BE2C (cell line): ENCODE measurements around the gene MEF2C.

Experiments used
- DNase-seq: peaks from one replicate; pipeline ENCODE4 v3.0.0-alpha.2; 2020
- H3K27me3 ChIP-seq: fragments of 250-450 bp; sonication (Bioruptor Pico); 2 replicates; pipeline ENCODE4 v1.5.1; 2020; ENCODE audit warnings: mild to moderate bottlenecking
- H3K36me3 ChIP-seq: fragments of 250-450 bp; sonication (Bioruptor Pico); 2 replicates; pipeline ENCODE4 v1.5.1; 2020; ENCODE audit warnings: mild to moderate bottlenecking
- H3K4me1 ChIP-seq: fragments of 250-450 bp; sonication (Bioruptor Pico); 2 replicates; pipeline ENCODE4 v1.5.1; 2020
- H3K4me3 ChIP-seq: 2 replicates; pipeline ENCODE4 v1.5.1; 2011; ENCODE audit warnings: low read depth, low read length
- H3K9me3 ChIP-seq: fragments of 250-450 bp; sonication (Bioruptor Pico); 2 replicates; pipeline ENCODE4 v1.5.1; 2020
- TF ChIP-seq, protein P1 (sequence below): IDR thresholded peaks from 2 replicates; pipeline ENCODE4 v1.5.1; 2012; ENCODE audit warnings: mild to moderate bottlenecking, low read depth, low read length

MEF2C gene

DNA sequence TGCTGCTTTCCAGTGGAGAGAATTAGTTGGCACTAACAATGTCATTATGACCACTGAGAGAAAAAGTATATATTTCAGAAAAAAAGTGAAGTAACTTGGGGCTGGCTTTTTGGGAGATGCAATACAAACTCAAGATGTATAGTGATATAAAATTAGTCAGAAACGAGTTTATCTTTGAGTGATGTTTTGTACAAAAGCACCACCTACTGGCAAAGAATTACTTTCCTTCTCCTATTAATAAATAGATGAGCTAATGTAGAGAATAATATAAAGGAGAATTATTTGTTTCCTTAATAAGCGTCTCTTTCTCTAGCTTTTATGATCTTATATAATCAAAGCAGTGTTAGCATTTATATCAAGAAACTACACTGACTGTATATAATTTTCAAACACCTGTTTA lies 158.8 kb downstream of the MEF2C start:
- no peaks in the 10 kb centered on the region for H3K9me3 ChIP-seq
- peaks cover 45% of the 10 kb centered on the region for H3K27me3 ChIP-seq
- no peaks in the 10 kb centered on the region for H3K4me1 ChIP-seq
- TF ChIP-seq, protein P1, sequence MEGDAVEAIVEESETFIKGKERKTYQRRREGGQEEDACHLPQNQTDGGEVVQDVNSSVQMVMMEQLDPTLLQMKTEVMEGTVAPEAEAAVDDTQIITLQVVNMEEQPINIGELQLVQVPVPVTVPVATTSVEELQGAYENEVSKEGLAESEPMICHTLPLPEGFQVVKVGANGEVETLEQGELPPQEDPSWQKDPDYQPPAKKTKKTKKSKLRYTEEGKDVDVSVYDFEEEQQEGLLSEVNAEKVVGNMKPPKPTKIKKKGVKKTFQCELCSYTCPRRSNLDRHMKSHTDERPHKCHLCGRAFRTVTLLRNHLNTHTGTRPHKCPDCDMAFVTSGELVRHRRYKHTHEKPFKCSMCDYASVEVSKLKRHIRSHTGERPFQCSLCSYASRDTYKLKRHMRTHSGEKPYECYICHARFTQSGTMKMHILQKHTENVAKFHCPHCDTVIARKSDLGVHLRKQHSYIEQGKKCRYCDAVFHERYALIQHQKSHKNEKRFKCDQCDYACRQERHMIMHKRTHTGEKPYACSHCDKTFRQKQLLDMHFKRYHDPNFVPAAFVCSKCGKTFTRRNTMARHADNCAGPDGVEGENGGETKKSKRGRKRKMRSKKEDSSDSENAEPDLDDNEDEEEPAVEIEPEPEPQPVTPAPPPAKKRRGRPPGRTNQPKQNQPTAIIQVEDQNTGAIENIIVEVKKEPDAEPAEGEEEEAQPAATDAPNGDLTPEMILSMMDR: peak; percentile 29; the same call in 1 of the 2 replicates
- DNase-seq: no peak
- no peaks in the 10 kb centered on the region for H3K36me3 ChIP-seq
- H3K4me3 ChIP-seq: no peak overlapping the region

DNA sequence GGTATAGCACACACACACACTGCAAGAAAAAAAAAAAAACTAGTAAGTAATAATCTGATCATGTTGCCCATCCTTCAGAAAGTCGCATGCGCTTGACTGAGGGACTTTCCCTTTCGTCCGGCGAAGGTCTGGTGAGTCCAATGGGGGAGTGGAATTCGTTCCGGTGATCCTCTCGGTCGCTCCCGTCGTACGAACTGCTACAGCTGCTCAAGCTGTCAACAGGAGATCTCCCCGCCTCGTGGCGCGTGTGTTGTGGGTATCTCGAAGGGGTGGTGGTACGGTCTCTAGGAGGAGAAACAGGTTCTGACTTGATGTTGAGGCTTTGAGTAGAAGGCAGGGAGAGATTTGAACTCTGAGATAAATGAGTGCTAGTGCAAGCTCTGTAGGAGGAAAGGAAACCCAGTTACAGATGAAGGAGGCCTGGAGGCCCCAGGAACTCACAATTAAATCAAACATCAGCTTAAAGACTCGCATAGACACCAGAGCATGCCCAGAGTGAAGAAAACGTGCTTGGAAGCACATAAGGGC lies 160.4 kb downstream of the MEF2C start:
- Histone ChIP-seq H3K36me3 (no peaks in the 10 kb centered on the region), H3K27me3 (peaks cover 60% of the 10 kb centered on the region), H3K4me1 (no peaks in the 10 kb centered on the region), H3K4me3 (no peak overlapping the region), H3K9me3 (no peaks in the 10 kb centered on the region)
- TF ChIP-seq, protein P1: no peak
- no peak for DNase-seq

DNA sequence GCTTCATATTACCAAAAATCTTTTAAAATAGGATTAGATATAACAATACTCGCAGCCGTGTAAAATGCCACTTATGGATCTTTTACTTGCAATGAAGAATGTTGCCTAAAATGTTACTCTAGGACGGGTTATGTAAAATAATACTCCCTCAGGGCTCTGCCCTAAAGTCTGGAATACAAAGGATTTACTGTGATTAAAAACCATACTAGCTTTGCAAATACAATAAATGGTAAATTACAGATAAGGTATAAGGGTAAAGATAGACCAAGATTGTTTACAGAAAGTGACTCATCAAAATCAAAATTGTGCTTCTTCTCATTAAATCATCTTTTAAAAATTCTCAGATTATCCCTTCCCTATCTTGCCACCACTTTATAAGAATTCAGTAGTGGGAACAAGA lies 163.6 kb downstream of the MEF2C start:
- H3K36me3 ChIP-seq: no peaks in the 10 kb centered on the region
- no peak for DNase-seq
- no peaks in the 10 kb centered on the region for H3K4me1 ChIP-seq
- peaks cover 64% of the 10 kb centered on the region for H3K27me3 ChIP-seq
- H3K4me3 ChIP-seq: no peak overlapping the region
- TF ChIP-seq, protein P1: no peak
- no peaks in the 10 kb centered on the region for H3K9me3 ChIP-seq

DNA sequence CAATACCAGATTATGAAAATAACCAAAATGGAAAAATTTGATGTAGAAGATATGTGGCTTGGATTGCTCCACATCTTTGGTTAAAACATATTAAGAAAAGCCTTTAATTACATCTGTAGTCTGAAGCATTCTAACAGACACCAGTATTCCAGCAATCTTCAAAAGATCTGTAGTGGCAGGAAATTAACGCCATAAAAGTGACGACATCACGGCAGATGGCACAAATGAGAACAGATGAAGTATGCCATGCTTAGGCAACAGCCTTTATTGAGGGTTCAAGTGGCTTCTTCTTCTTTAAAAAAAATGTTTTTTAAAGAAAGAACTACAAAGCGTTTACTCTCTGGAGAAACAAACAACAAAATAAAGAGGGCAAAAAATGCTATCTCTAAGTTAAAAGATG lies 164.2 kb downstream of the MEF2C start:
- TF ChIP-seq, protein P1: no peak
- Histone ChIP-seq H3K27me3 (peaks cover 58% of the 10 kb centered on the region), H3K4me3 (no peak overlapping the region), H3K9me3 (no peaks in the 10 kb centered on the region), H3K36me3 (no peaks in the 10 kb centered on the region), H3K4me1 (no peaks in the 10 kb centered on the region)
- no peak for DNase-seq

DNA sequence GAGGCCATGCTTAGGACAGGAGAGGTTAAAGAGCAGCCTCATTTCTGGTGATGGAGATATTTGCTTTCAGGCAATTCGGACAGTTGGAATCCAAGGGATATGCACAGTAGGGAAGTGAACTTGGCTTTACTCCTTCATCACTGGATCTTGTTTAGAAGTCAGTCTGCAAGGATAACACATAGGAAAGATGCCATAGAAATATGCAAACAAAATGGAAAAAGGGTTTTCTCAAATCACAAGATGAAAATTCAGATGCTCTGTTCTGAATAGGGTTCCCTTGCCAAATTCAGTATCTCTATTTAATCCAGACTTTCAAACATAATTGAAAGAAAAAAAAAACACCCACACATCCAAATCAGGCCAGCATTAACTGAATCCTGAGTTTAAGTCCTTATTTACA lies 166.9 kb downstream of the MEF2C start:
- Histone ChIP-seq H3K36me3 (no peaks in the 10 kb centered on the region), H3K27me3 (peaks cover 38% of the 10 kb centered on the region), H3K9me3 (no peaks in the 10 kb centered on the region), H3K4me3 (no peak overlapping the region), H3K4me1 (no peaks in the 10 kb centered on the region)
- TF ChIP-seq, protein P1: no peak
- DNase-seq: no peak

DNA sequence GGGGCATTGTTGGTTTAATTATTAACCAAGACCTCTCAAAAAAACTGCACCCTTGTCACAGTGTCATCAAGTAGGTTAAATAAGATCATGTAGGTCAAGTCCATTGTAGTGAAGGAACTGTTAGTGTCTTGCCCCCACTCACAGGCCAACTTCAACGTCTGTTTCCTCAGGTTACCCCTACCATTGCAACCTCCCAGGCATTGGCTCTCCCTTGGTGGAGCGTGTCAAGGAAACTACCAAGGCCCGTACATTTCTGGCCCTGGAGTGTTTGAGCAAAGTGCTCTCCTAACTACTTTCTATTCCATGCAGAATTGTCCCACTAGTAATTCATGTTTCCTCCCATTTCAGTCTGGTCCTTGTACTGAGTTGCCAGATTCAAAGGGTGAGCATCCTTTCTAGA lies 167.5 kb downstream of the MEF2C start:
- DNase-seq: no peak
- H3K4me3 ChIP-seq: no peak overlapping the region
- no peaks in the 10 kb centered on the region for H3K4me1 ChIP-seq
- no peaks in the 10 kb centered on the region for H3K36me3 ChIP-seq
- TF ChIP-seq, protein P1: no peak
- no peaks in the 10 kb centered on the region for H3K9me3 ChIP-seq
- H3K27me3 ChIP-seq: peaks cover 34% of the 10 kb centered on the region
